ENCODE data around the gene GHDC.
"Not testable (repeated sequence)": the region's sequence is repeated elsewhere in the genome, so short reads cannot be mapped to it uniquely, and the experiment has no call there.

GHDC gene, protein sequence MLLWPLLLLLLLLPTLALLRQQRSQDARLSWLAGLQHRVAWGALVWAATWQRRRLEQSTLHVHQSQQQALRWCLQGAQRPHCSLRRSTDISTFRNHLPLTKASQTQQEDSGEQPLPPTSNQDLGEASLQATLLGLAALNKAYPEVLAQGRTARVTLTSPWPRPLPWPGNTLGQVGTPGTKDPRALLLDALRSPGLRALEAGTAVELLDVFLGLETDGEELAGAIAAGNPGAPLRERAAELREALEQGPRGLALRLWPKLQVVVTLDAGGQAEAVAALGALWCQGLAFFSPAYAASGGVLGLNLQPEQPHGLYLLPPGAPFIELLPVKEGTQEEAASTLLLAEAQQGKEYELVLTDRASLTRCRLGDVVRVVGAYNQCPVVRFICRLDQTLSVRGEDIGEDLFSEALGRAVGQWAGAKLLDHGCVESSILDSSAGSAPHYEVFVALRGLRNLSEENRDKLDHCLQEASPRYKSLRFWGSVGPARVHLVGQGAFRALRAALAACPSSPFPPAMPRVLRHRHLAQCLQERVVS

GRCh38 chr17:42193969-42194899 is at the start of gene GHDC:
GHDC (minus strand) TSS chr17:42194494; CDS start chr17:42193581, 913 bp downstream.
- no peak for FAIRE-seq

DNA sequence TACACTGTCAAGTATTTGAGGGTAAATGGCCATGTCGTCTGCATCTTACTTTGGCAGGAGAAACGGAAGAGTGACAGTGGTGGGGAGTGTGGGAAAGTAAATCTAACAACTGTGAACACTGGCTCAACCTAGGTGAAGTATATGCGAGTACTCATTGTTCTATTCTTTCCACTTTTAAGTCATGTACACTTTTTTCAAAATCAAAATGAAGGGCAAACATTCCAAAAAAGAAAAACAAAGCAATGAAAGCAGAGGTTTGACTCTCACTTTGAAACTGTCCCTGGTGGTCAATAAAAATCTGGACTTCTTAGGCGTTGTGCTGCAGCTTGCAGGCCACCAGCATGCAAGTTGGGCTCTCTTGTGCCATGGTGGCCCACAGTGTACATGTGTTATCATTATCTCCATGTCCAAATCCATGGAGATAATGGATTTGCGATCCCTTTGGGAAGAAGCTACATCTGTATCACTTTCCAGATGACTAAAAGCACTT is 49.2 kb upstream of the GHDC start:
- FAIRE-seq = no peak

DNA sequence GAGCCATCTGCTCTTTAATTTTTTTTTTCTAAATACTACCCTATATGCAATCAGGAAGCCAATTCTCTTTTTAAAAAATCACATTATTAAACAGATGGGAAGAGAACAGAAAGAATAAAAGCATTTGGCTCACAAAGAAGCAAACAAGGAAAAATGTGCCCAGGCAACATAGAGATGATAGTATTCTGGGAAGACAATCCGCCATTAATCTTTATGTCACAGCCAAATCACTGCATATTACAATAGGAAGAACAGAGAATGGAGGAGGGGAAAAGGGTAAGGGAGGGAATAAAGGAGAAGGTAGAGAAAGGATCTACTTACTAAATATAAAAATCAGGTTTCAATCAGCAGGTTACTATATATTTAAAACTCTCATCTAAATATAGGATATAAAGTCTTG is 47.6 kb upstream of the GHDC start:
- no peak for FAIRE-seq

GRCh38 chr17:42240863-42241262 is 46.6 kb upstream of the GHDC start:
- FAIRE-seq = not testable (repeated sequence)

DNA sequence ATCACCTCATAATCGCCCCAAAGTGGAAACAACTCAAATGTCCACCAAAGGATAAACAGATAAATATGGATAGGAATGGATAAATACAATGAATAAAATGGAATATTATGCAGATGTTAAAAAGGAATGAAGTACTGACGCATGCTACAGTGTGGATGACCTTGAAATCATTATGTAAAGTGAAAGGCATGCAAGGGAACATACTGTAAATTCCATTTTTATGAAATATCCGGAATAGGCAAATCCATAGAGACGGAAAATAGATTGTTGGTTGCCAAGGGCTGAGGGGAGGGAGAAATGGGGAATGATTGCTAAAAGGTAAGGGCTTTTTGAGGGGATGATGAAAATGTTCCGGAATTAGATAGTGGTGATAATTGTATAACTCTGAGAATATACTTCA is 45.9 kb upstream of the GHDC start:
- FAIRE-seq = no peak

DNA sequence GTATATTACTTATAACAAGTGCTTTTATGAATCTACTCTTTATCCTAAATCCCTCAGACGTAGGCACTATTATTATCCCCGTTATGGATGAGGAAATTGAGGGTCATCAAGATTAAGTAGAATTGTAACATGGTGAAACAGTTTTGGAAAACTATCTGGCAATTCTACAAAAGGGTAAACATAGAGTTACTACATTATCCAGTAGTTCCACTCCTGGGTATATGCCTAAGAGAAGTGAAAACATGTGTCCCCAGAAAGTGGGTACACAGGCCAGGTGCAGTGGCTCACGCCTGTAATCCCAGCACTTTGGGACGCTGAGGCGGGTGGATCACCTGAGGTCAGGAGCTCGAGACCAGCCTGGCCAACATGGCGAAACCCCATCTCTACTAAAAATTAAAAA is 45.3 kb upstream of the GHDC start:
- not testable (repeated sequence) for FAIRE-seq

GRCh38 chr17:42236760-42237159 is 42.5 kb upstream of the GHDC start:
- no peak for FAIRE-seq

- no peak for FAIRE-seq
These were observed 39.7 kb upstream of the GHDC start for GRCh38 chr17:42233994-42234393.

- no peak for FAIRE-seq
These were observed 38.9 kb upstream of the GHDC start for GRCh38 chr17:42233156-42233555.

DNA sequence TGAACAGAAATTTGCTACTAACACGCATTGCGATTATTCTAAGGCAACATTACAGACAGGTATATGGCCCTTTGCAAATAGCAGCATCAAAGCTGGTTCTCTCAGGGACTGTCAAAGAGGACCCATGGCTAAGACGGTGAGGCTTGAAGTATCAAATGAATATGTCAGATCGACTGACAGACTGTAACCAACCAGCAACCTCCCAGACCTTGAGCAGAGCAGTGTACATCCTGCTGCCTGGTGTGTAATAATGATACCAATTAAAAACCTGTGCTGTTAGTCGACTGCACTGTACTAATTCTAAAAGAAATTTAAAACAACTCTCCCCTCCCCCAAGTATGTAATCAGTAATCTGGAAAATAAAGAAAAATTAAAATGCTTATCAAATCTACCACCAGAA is 35.9 kb upstream of the GHDC start:
- FAIRE-seq = no peak

GRCh38 chr17:42227849-42228700 is 33.8 kb upstream of the GHDC start:
- no peak for FAIRE-seq

GRCh38 chr17:42225646-42226045 is 31.4 kb upstream of the GHDC start:
- no peak for FAIRE-seq

DNA sequence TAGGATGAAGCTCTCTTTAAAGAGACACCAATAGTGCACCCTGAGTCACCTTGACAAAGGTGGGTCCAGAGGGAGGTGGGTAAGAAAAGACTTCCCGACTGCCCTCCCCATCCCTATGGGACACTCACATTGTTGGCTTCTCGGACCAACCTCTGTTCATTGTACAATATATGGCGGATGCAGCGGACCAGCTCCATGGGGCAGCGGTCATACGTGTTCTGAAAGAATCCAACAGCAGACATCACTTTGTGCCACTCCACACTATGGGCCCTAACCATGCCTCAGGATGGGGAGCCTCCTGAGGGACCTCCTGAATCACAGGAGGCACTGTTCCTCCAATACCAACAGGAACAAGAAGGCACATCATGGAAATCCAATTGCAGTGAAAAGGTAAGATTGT is 30.4 kb upstream of the GHDC start:
- no peak for FAIRE-seq

- no peak for FAIRE-seq
These were observed 27.8 kb upstream of the GHDC start for GRCh38 chr17:42221886-42222745.

DNA sequence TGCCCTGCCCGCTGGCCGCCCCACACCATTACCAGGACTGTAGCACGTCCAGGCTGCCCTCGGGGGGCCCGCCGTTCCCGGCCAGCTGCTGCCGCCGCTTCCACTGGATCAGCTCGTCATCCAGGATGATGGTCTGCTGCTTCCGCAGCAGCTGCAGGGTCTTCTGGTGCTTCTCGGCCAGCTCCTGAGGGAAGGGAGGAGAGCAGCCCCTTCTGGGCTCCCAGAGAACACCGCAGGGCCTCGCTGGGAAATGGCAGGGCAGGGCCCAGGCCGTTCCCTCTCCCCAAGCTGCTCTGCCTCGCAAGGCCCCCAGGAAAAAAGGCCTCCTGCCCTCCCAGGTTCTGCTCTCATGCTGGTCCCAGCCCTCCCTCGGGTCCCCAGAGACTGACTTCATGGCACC is 25.0 kb upstream of the GHDC start:
- not testable (repeated sequence) for FAIRE-seq

- no peak for FAIRE-seq
These were observed 19.9 kb upstream of the GHDC start for GRCh38 chr17:42214156-42214555.

DNA sequence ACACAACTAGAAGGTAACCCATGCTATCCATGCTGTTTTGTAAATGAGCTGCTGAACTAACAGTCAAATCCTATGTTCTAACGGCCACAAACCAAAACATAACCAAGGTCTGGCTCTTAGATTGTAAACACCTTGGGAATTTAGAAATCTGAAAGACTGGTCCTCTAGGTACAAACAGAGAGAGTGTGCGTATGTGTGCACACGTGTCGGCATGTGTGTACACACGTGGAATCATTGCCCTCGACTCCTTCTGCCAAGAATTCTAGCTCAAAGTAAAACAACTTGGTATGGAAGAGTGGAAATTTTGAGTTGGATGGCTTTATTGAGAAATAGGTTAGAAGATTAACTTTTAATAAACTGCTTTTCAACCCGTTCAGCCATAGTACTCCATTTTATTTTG is 18.1 kb upstream of the GHDC start:
- no peak for FAIRE-seq

DNA sequence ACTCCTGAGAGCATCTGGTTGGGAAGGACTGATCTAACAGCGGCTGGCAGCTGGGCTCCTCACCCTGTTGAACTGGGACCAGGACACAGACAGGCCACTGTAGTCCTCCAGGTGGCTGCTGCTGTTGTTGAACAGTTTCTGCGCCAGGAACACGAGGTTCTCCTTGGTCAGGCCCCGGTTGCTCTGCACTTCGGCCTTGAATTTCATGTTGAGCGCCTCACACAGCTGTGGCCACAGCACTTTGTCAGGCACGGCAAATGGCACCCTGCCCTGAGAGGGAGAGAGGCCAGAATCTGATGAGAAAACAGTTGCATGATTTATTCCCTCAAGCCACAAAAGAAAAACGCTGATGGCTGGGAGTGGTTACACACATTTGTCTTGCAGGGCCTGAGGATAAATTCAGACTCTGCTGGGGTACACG is 17.6 kb upstream of the GHDC start:
- not testable (repeated sequence) for FAIRE-seq

DNA sequence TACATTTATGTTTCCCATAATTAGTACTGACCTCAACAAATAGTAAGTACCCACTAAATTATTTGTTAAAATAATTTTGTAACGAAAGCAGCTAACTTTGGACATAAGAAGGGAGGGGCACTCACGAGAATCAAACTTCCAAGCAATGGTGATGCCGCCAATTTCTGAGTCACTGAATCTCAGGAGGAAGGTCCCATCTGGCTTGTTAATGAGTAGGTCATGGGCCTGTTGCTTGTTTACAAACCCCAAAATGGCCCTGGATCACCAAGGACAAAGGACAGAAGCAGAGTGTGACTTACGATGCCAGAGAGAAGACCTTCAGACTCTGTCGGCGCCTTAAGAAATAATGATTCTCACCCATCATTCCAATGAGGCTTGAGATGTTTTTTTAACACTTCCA is 15.8 kb upstream of the GHDC start:
- FAIRE-seq = no peak

- not testable (repeated sequence) for FAIRE-seq
These were observed 11.9 kb upstream of the GHDC start for GRCh38 chr17:42206153-42206612.

DNA sequence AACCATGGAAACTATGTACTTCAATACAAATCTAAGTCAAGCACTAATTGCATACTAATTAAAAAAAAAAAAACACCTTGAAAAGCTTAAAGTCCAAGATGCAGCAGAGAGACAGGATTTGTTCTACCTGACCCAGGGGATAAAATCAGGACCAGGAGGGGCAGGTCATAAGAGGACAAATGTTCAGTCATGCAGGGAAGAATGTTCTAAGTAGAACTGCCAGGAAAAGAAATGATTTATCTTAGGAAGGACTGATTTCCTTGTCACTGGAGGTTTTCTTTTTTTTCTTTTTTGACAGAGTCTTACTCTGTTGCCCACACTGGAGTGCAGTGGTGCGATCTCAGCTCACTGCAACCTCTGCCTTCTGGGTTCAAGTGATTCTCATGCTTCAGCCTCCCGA is 9.1 kb upstream of the GHDC start:
- FAIRE-seq = no peak

Measured in colon (tissue), 2 donors.